Esophagus (tissue), 2 donors: ENCODE measurements around the gene SGCB. TPM values are rescaled to one million over a fixed set of nuclear protein-coding genes. Genes with fewer than 3 reads are reported as not detected.
"Not testable (repeated sequence)": the region's sequence is repeated elsewhere in the genome, so short reads cannot be mapped to it uniquely, and the experiment has no call there.

Experiments used
- H3K27ac ChIP-seq, 2 donors: one replicate each; pipeline ENCODE4 v1.5.1; 2013; ENCODE audit warnings: low read depth in 2 of 2, mild to moderate bottlenecking in 2 of 2, inconsistent platforms in 1 of 2, low read length in 1 of 2, moderate library complexity in 1 of 2
- H3K27me3 ChIP-seq, 2 donors: one replicate each; pipeline ENCODE4 v1.6.1; 2013; ENCODE audit warnings: low read length in 2 of 2, control low read depth in 1 of 2, mild to moderate bottlenecking in 1 of 2; ENCODE audit not compliant: insufficient read depth in 2 of 2, control insufficient read depth in 1 of 2
- H3K36me3 ChIP-seq, 2 donors: one replicate each; pipeline ENCODE4 v1.6.1; 2013; ENCODE audit warnings: low read length in 1 of 2; ENCODE audit not compliant: control insufficient read depth in 2 of 2, insufficient read depth in 2 of 2
- H3K4me1 ChIP-seq, 2 donors: one replicate each; pipeline ENCODE4 v1.6.1; 2013; ENCODE audit warnings: low read length in 1 of 2; ENCODE audit not compliant: control insufficient read depth in 2 of 2, insufficient read depth in 2 of 2
- H3K4me3 ChIP-seq, 2 donors: one replicate each; pipeline ENCODE4 v1.5.1; 2013; ENCODE audit warnings: low read length in 2 of 2, mild to moderate bottlenecking in 2 of 2, low read depth in 1 of 2, moderate library complexity in 1 of 2
- H3K9me3 ChIP-seq, 2 donors: one replicate each; pipeline ENCODE4 v1.6.1; 2013; ENCODE audit warnings: mild to moderate bottlenecking in 2 of 2, low read depth in 1 of 2, low read length in 1 of 2, moderate library complexity in 1 of 2; ENCODE audit not compliant: control insufficient read depth in 2 of 2, insufficient read depth in 1 of 2
- WGBS, 2 donors: extraction: QIAGEN DNeasy Blood & Tissue Kit; methylation state at CpG; one replicate each; pipeline ENCODE4 v1.1.7; 2013; 5-methylcytosine and 5-hydroxymethylcytosine counted together
- polyA plus RNA-seq, 2 donors: library from polyadenylated mRNA; stranded (reverse); fragments of 200-250 nt; gene quantifications; one replicate each; pipeline ENCODE4 v1.2.3, GENCODE V29; 2013
- donor health status: healthy with polysubstance abuse.
- donor health status: Bipolar disorder and iron deficiency.

The SGCB gene, protein sequence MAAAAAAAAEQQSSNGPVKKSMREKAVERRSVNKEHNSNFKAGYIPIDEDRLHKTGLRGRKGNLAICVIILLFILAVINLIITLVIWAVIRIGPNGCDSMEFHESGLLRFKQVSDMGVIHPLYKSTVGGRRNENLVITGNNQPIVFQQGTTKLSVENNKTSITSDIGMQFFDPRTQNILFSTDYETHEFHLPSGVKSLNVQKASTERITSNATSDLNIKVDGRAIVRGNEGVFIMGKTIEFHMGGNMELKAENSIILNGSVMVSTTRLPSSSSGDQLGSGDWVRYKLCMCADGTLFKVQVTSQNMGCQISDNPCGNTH
- polyA plus RNA-seq = 1 to 10 TPM; 2.3 to 5.9 TPM

DNA sequence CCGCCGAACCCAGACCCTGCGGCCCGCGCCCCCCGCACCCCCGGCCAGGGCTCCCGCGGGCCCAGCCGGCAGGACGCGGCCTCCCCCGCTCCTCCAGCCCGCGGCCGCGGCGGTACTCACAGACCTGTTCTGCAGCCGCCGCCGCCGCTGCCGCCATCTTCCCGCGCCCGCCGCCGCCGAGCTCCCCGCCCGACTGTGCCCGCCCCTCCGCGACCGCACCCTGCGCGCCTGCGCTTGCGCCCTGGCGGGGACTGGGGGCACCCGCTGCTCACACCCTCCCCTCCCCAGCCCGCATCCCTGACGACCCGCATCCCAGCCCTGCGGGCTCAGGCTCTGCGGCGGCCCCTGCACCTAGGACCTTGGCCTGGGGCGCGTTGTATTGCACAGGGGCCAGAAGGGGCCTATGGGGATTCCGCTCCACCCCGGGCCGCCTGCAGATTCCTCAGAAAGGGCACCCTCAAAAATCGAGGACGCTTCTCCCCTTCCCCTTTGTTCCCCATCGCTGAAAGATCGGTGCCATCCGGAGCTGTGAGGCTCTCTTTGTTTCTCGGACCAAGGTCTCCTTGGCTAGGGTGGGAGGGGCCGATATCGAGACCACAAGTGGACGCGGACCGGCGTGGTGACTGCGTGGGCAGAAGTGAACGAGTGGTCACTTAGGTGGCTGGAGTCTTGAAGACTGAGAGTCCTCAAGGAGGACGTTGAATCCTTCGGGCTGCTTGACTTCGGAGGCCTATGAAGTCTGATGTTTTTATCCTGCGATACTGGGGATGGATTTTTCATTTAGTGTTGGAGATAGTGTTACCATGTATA, at the start of gene SGCB:
SGCB (minus strand) TSS at position 197 of the 810 bp plus-strand sequence; CDS start at position 157, 40 bp downstream.
- WGBS, 2 donors = 3 to 6% methylated on average over 52 to 70 of the region's 70 CpGs
- Histone ChIP-seq H3K36me3 (no peaks in the 10 kb centered on the region), H3K9me3 (no peaks in the 10 kb centered on the region), H3K27ac (peak within 1 kb of the TSS; percentile 61 to 81), H3K4me1 (no peaks in the 10 kb centered on the region), H3K27me3 (no peaks in the 10 kb centered on the region), H3K4me3 (peak within 1 kb of the TSS; percentile 61 to 64)

DNA sequence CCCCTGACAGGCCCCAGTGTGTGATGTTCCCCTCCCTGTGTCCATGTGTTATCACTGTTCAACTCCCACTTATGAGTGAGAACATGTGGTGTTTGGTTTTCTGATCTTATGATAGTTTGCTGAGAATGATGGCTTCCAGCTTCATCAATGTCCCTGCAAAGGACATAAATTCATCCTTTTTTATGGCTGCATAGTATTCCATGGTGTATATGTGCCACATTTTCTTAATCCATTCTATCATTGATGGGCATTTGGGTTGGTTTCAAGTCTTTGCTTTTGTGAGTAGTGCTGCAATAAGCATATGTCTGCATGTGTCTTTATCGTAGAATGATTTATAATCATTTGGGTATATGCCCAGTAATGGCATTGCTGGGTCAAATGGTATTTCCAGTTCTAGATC, 48.3 kb upstream of the SGCB start:
- not testable (repeated sequence) for H3K27ac ChIP-seq, H3K36me3 ChIP-seq, H3K4me1 ChIP-seq, H3K9me3 ChIP-seq, H3K4me3 ChIP-seq, H3K27me3 ChIP-seq
- WGBS, 2 donors = 76 to 88% methylated on average over 1 of the region's 1 CpG

DNA sequence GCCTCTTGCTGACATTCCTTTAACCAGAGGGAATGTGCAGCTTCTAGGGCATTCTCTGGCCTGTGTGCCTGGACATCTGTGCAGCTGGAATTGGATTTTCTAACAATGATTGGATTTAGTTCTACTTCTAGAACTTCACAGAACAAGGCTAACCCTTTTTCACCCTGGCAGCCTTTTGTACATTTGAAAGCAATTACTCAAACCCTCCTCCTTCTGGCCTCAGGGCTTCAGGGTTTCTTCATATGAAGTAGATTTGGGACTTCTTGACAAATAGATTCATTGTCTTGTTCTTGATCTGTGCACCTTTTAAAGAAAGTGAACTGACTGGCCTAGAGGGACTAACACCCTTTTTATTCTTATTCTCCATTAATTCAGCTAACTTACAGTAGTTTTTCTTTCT, 43.1 kb upstream of the SGCB start:
- Histone ChIP-seq H3K36me3 (peaks cover 0 to 4% of the 10 kb centered on the region in 2 donors), H3K4me3 (no peak overlapping the region), H3K27ac (no peak overlapping the region), H3K4me1 (no peaks in the 10 kb centered on the region), H3K9me3 (no peaks in the 10 kb centered on the region), H3K27me3 (no peaks in the 10 kb centered on the region)

DNA sequence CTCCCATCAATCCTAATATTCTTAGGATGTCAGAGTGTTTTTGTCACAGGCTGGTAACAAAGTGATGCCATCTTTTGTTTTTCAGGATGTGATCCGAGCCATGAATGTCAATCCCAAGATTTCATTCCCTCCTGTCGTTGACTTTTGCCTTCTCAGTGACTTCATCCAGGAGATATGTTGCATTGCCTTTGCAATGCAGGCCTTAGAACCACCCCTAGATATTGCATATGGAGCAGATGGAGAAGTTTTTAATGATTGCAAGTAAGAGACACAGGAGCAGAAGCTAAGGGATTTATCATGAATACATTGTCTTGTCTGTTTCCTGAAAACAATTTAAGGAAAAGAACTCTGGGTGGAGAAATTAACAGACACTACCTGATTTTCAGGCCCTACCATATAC, 41.6 kb upstream of the SGCB start:
- Histone ChIP-seq H3K4me3 (no peak overlapping the region), H3K27me3 (no peaks in the 10 kb centered on the region), H3K36me3 (peaks cover 0 to 4% of the 10 kb centered on the region in 2 donors), H3K9me3 (no peaks in the 10 kb centered on the region), H3K27ac (no peak overlapping the region), H3K4me1 (no peaks in the 10 kb centered on the region)
- WGBS, 2 donors = 71 to 75% methylated on average over 2 of the region's 2 CpGs

DNA sequence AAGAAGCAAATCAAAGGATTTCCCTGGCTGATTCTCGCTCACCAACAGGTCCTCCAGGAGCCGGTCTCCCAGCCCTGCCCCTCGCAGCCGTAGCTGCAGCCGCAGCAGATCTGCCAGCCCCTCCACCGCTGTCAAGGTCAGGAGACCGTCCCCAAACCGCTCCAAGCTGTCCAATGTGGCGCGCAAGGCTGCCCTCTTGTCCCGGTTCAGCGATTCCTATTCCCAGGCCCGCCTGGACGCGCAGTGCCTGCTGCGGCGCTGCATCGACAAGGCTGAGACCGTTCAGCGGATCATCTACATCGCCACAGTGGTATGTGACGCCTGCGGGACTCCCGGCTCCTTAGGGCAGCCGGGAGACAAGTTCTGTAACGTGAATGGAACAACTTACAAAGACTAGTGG, 38.6 kb upstream of the SGCB start:
- WGBS, 2 donors = 36 to 38% methylated on average over 26 of the region's 26 CpGs
- no peaks in the 10 kb centered on the region for H3K4me1 ChIP-seq
- H3K27ac ChIP-seq = no peak overlapping the region
- H3K27me3 ChIP-seq = no peaks in the 10 kb centered on the region
- H3K36me3 ChIP-seq = peaks cover 0 to 4% of the 10 kb centered on the region in 2 donors
- no peaks in the 10 kb centered on the region for H3K9me3 ChIP-seq
- no peak overlapping the region for H3K4me3 ChIP-seq

DNA sequence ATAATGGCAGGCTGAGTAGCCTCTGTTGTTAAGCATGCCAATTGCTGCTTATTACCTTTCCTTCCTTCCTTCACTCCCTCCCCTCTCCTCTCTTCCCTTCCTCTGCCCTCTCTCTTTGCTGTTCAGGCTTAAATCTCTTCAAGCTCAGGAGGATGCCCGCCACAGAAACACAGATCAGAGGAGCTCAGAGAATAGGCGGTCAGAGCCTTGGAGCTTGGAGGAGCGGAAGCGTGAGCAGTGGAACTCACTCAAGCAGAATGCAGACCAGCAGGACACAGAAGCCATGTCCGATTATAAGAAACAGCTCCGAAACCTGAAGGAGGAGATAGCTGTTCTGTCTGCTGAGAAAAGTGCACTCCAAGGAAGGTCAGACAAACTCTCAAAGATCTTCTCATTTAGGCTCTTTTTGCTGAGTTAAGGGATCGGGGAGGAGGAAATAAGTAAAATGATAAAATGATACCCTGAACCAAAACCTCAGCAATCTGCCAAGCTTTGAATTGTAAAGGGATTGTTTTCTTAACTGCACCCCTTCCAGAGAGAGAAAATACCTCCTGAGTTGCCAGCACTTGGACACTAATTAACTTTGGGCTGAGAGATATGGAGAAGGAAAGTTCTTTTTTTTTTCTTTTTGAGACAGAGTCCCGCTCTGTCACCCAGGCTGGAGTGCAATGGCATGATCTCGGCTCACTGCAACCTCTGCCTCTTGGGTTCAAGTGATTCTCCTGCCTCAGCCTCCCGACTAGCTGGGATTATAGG, 33.9 kb upstream of the SGCB start:
- no peak overlapping the region for H3K27ac ChIP-seq
- 65 to 86% methylated on average over 10 of the region's 10 CpGs for WGBS, 2 donors
- H3K4me1 ChIP-seq = no peaks in the 10 kb centered on the region

DNA sequence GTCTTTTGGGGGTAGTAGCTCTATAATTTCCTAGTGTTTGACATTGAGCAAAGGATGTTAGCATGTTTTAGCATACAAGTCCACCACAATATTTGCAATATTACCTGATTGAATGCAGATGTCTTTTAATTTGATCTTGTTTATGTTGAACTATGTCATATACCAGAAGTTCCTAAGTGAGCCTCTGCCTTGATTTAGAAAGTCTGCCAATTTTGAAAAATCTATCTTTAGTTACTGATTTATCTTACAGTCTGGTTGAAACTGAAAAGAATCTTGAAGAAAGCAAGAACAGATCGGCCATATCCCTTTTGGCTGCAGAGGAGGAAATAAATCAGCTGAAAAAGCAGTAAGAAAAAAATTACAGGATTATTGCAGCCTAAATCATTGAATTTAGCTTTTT, 31.5 kb upstream of the SGCB start:
- Histone ChIP-seq H3K27ac (no peak overlapping the region), H3K4me1 (no peaks in the 10 kb centered on the region), H3K27me3 (no peaks in the 10 kb centered on the region), H3K36me3 (no peaks in the 10 kb centered on the region), H3K4me3 (no peak overlapping the region), H3K9me3 (no peaks in the 10 kb centered on the region)
- 77% methylated on average over 1 of the region's 1 CpG for WGBS, 2 donors

More for the DNA sequence above, 33.9 kb upstream of the SGCB start:
- Histone ChIP-seq H3K9me3 (no peaks in the 10 kb centered on the region), H3K36me3 (peaks cover 0 to 4% of the 10 kb centered on the region in 2 donors), H3K27me3 (no peaks in the 10 kb centered on the region), H3K4me3 (no peak overlapping the region)

DNA sequence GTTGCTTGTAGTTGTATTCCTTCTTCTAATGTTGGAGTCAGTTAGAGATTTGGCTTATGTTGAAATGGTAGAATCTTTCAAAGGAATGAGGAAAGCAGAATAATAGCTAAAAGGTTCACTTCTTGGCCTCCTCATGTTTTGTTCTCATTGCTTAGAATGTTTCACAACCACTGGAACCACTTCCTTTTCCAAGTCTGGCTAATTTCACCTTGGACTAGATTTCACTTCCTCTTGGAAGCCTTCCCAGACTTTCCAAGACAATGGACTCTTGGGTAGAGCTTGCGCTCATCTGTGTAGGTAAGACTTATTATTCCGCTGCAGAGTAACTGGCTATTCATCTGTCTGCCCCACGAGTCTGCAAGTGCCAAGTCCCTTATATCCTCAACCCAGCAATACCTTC, 21.3 kb upstream of the SGCB start:
- 46 to 51% methylated on average over 3 of the region's 3 CpGs for WGBS, 2 donors
- Histone ChIP-seq H3K9me3 (no peaks in the 10 kb centered on the region), H3K27me3 (no peaks in the 10 kb centered on the region), H3K4me1 (peaks cover 3 to 4% of the 10 kb centered on the region in 2 donors), H3K4me3 (no peak overlapping the region), H3K36me3 (no peaks in the 10 kb centered on the region), H3K27ac (peak overlapping the region in 1 of 2 donors; percentile 31)

DNA sequence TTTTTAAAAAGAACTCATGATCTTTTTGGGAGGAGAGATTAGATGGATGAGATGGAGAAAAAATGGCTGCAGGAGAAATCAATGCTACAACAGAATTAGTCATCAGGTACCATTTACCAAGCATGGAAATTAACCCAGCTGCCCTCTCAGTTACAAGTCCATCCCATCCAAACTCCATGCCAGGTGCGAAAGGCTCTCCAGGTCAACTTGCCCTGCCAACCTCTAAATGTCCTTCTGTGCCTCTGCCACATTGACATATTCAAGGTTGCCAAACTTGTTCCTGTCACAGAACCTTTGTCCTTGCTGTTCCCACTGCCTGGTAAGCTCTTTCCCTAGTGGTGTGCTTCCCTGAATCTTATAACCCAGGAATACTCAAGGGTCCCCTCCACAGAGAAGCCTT, 20.2 kb upstream of the SGCB start:
- H3K27ac ChIP-seq = no peak overlapping the region
- no peak overlapping the region for H3K4me3 ChIP-seq
- H3K36me3 ChIP-seq = no peaks in the 10 kb centered on the region
- peaks cover 3 to 4% of the 10 kb centered on the region in 2 donors for H3K4me1 ChIP-seq
- H3K27me3 ChIP-seq = no peaks in the 10 kb centered on the region
- no peaks in the 10 kb centered on the region for H3K9me3 ChIP-seq
- 88 to 98% methylated on average over 1 of the region's 1 CpG for WGBS, 2 donors
